ENCODE data around the gene BBS4. TPM values are rescaled to one million over a fixed set of nuclear protein-coding genes. Genes with fewer than 3 reads are reported as not detected.
"Not testable (repeated sequence)": the region's sequence is repeated elsewhere in the genome, so short reads cannot be mapped to it uniquely, and the experiment has no call there.

The BBS4 gene
- polyA plus RNA-seq, 2 donors, result 5.2 to 6.4 TPM

- H3K27me3 ChIP-seq (ENCODE audit: control insufficient read depth in 1 of 2, insufficient read depth in 2 of 2, low read length in 2 of 2); H3K4me1 ChIP-seq (ENCODE audit: control insufficient read depth in 2 of 2, insufficient read depth in 2 of 2, low read length in 1 of 2); H3K27ac ChIP-seq (ENCODE audit: low read depth in 2 of 2, low read length in 1 of 2); H3K4me3 ChIP-seq (ENCODE audit: low read depth in 1 of 2, low read length in 2 of 2); H3K9me3 ChIP-seq (ENCODE audit: control insufficient read depth in 2 of 2, insufficient read depth in 1 of 2, low read depth in 1 of 2, low read length in 1 of 2); H3K36me3 ChIP-seq (ENCODE audit: control insufficient read depth in 2 of 2, insufficient read depth in 2 of 2, low read length in 1 of 2): not testable (repeated sequence)
- WGBS, 2 donors, result 66 to 68% methylated on average over 5 of the region's 11 CpGs
Observed at GRCh38 chr15:72665706-72666105, 20.3 kb upstream of the BBS4 start.

DNA sequence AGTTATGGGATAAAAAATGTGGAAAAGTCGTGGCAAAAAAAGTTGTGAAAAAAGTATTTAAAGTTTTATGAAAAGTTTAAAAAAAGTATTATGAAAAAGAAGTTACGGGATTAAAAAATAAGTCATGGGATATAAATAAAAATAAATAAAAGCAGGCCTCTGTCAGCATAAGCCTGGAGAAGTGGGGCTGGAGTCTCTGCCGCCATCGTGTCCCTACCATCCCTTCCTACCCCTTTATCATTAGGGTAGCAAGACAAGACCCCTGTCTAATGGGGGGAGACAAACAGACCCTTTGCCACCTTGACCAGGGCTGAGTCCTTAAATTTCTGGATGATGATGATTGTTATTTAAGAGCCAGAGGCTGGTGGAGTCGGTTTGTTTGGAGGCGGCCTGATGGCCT, 16.2 kb upstream of the BBS4 start:
- 91 to 93% methylated on average over 3 to 5 of the region's 6 CpGs for WGBS, 2 donors
- H3K36me3 ChIP-seq (ENCODE audit: control insufficient read depth in 2 of 2, insufficient read depth in 2 of 2, low read length in 1 of 2); H3K9me3 ChIP-seq (ENCODE audit: control insufficient read depth in 2 of 2, insufficient read depth in 1 of 2, low read depth in 1 of 2, low read length in 1 of 2); H3K4me1 ChIP-seq (ENCODE audit: control insufficient read depth in 2 of 2, insufficient read depth in 2 of 2, low read length in 1 of 2); H3K4me3 ChIP-seq (ENCODE audit: low read depth in 1 of 2, low read length in 2 of 2); H3K27ac ChIP-seq (ENCODE audit: low read depth in 2 of 2, low read length in 1 of 2); H3K27me3 ChIP-seq (ENCODE audit: control insufficient read depth in 1 of 2, insufficient read depth in 2 of 2, low read length in 2 of 2): not testable (repeated sequence)

DNA sequence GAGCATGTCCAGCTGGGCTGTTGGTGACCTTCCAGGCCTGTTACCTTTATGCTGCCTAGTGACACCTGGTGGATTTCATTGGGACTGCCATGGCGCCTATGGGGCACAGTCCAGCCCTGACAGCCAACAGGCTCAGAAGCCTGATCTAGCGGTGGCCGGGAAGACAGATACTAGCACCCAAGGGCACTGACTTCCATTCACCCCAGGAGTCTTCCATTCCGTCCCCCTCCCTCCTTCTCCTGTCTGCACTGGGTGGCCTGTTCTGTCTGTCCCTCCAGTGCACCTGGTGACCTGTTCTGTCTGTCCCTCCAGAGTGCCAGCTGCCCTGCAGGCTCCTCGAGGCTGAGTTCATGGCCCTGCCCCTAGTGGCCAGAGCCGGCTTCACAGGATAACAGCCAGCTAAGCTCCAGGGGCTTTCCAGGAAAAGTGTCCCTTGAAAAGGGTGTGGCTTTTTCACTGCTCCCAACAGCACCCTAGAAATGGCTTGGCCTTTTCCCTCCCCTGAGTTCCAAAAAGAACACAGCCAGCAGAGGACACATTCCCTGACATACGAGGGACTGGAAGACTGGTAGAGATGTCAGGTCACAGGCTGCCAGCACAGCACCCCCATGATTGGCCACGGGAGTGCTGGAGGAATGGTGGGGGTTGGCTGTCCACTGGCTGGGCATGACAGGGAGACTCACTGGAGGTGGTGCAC, 15.2 kb upstream of the BBS4 start:
- not testable (repeated sequence) for H3K4me3 ChIP-seq (ENCODE audit: low read depth in 1 of 2, low read length in 2 of 2); H3K27ac ChIP-seq (ENCODE audit: low read depth in 2 of 2, low read length in 1 of 2); H3K9me3 ChIP-seq (ENCODE audit: control insufficient read depth in 2 of 2, insufficient read depth in 1 of 2, low read depth in 1 of 2, low read length in 1 of 2); H3K4me1 ChIP-seq (ENCODE audit: control insufficient read depth in 2 of 2, insufficient read depth in 2 of 2, low read length in 1 of 2); H3K36me3 ChIP-seq (ENCODE audit: control insufficient read depth in 2 of 2, insufficient read depth in 2 of 2, low read length in 1 of 2); H3K27me3 ChIP-seq (ENCODE audit: control insufficient read depth in 1 of 2, insufficient read depth in 2 of 2, low read length in 2 of 2)
- 5 to 7% methylated on average over 8 of the region's 8 CpGs for WGBS, 2 donors

- Histone ChIP-seq H3K9me3 (ENCODE audit: control insufficient read depth in 2 of 2, insufficient read depth in 1 of 2, low read depth in 1 of 2, low read length in 1 of 2) (no peaks in the 10 kb centered on the region), H3K27me3 (ENCODE audit: control insufficient read depth in 1 of 2, insufficient read depth in 2 of 2, low read length in 2 of 2) (no peaks in the 10 kb centered on the region), H3K36me3 (ENCODE audit: control insufficient read depth in 2 of 2, insufficient read depth in 2 of 2, low read length in 1 of 2) (no peaks in the 10 kb centered on the region), H3K4me3 (ENCODE audit: low read depth in 1 of 2, low read length in 2 of 2) (no peak overlapping the region), H3K4me1 (ENCODE audit: control insufficient read depth in 2 of 2, insufficient read depth in 2 of 2, low read length in 1 of 2) (peaks cover 0 to 3% of the 10 kb centered on the region in 2 donors), H3K27ac (ENCODE audit: low read depth in 2 of 2, low read length in 1 of 2) (no peak overlapping the region)
- 31 to 32% methylated on average over 3 of the region's 3 CpGs for WGBS, 2 donors
Observed at GRCh38 chr15:72671525-72671924, 14.5 kb upstream of the BBS4 start.

- Histone ChIP-seq H3K4me1 (ENCODE audit: control insufficient read depth in 2 of 2, insufficient read depth in 2 of 2, low read length in 1 of 2) (no peaks in the 10 kb centered on the region), H3K4me3 (ENCODE audit: low read depth in 1 of 2, low read length in 2 of 2) (no peak overlapping the region), H3K27me3 (ENCODE audit: control insufficient read depth in 1 of 2, insufficient read depth in 2 of 2, low read length in 2 of 2) (no peaks in the 10 kb centered on the region), H3K9me3 (ENCODE audit: control insufficient read depth in 2 of 2, insufficient read depth in 1 of 2, low read depth in 1 of 2, low read length in 1 of 2) (no peaks in the 10 kb centered on the region), H3K36me3 (ENCODE audit: control insufficient read depth in 2 of 2, insufficient read depth in 2 of 2, low read length in 1 of 2) (no peaks in the 10 kb centered on the region), H3K27ac (ENCODE audit: low read depth in 2 of 2, low read length in 1 of 2) (no peak overlapping the region)
- 88% methylated on average over 4 of the region's 4 CpGs for WGBS, 2 donors
Observed at GRCh38 chr15:72676838-72677237, 9.2 kb upstream of the BBS4 start.

DNA sequence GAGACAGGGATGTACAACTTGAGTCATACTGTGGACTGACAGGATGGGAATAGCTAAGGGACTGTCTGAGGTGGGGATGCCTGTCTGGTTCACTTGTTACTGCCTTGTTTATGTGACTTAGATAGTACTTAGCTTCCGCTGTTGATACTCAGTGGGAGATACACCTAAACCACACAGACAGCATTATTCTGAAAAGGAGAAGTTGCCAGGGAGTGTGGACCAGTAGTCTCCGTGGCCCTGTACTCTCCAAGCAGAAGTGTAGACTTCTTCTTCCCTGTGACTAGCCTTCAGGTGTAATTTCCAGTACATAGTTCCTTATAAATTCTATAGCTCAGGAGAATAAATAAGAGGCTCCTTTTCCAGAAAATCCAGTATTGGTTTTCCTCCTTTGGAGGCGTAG, 5.1 kb upstream of the BBS4 start:
- Histone ChIP-seq H3K36me3 (ENCODE audit: control insufficient read depth in 2 of 2, insufficient read depth in 2 of 2, low read length in 1 of 2) (no peaks in the 10 kb centered on the region), H3K9me3 (ENCODE audit: control insufficient read depth in 2 of 2, insufficient read depth in 1 of 2, low read depth in 1 of 2, low read length in 1 of 2) (no peaks in the 10 kb centered on the region)
- WGBS, 2 donors, result 53 to 56% methylated on average over 3 of the region's 3 CpGs

GRCh38 chr15:72682772-72683171, 3.2 kb upstream of the BBS4 start:
- Histone ChIP-seq H3K9me3 (ENCODE audit: control insufficient read depth in 2 of 2, insufficient read depth in 1 of 2, low read depth in 1 of 2, low read length in 1 of 2) (no peaks in the 10 kb centered on the region), H3K4me3 (ENCODE audit: low read depth in 1 of 2, low read length in 2 of 2) (no peak overlapping the region), H3K27ac (ENCODE audit: low read depth in 2 of 2, low read length in 1 of 2) (no peak overlapping the region), H3K4me1 (ENCODE audit: control insufficient read depth in 2 of 2, insufficient read depth in 2 of 2, low read length in 1 of 2) (no peaks in the 10 kb centered on the region), H3K27me3 (ENCODE audit: control insufficient read depth in 1 of 2, insufficient read depth in 2 of 2, low read length in 2 of 2) (no peaks in the 10 kb centered on the region), H3K36me3 (ENCODE audit: control insufficient read depth in 2 of 2, insufficient read depth in 2 of 2, low read length in 1 of 2) (no peaks in the 10 kb centered on the region)
- 93 to 94% methylated on average over 3 of the region's 3 CpGs for WGBS, 2 donors

More for the DNA sequence above, 5.1 kb upstream of the BBS4 start:
- Histone ChIP-seq H3K4me3 (ENCODE audit: low read depth in 1 of 2, low read length in 2 of 2) (no peak overlapping the region), H3K4me1 (ENCODE audit: control insufficient read depth in 2 of 2, insufficient read depth in 2 of 2, low read length in 1 of 2) (no peaks in the 10 kb centered on the region), H3K27me3 (ENCODE audit: control insufficient read depth in 1 of 2, insufficient read depth in 2 of 2, low read length in 2 of 2) (no peaks in the 10 kb centered on the region), H3K27ac (ENCODE audit: low read depth in 2 of 2, low read length in 1 of 2) (no peak overlapping the region)

DNA sequence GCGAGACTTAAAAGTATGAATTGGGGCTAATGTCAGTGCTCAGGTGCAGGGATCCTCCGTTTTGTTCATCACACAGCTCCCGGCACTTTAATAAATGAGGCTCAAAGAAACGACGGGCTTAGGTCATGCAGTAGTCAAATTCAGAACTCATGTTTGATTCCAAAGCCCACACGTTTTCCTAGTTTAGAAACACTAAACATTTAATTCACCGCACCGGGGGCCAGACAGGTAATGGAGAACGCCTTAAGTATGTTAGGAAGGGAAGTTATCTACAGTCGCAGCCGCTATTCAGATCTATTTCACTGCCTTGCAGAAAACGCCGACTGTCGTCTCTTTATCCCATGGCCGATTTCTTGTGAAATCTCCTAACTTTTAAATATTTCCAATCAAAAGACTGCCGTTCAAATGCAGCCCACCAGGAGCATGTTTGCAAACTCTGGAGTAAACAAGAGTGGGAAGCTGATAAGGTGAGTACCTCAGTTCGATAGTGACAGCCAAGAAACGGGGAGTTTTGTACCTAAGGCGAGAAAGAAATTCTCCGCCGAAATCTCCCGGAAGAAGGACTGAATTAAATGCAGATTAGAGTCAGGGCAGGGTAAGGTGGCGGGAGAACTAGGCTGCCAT, 594 bp upstream of the BBS4 start:
- Histone ChIP-seq H3K9me3 (ENCODE audit: control insufficient read depth in 2 of 2, insufficient read depth in 1 of 2, low read depth in 1 of 2, low read length in 1 of 2) (no peaks in the 10 kb centered on the region), H3K36me3 (ENCODE audit: control insufficient read depth in 2 of 2, insufficient read depth in 2 of 2, low read length in 1 of 2) (no peaks in the 10 kb centered on the region), H3K27me3 (ENCODE audit: control insufficient read depth in 1 of 2, insufficient read depth in 2 of 2, low read length in 2 of 2) (no peaks in the 10 kb centered on the region), H3K27ac (ENCODE audit: low read depth in 2 of 2, low read length in 1 of 2) (peak overlapping the region; percentile 93 to 97), H3K4me3 (ENCODE audit: low read depth in 1 of 2, low read length in 2 of 2) (peak overlapping the region; percentile 67 to 70), H3K4me1 (ENCODE audit: control insufficient read depth in 2 of 2, insufficient read depth in 2 of 2, low read length in 1 of 2) (no peaks in the 10 kb centered on the region)
- 17 to 25% methylated on average over 23 of the region's 23 CpGs for WGBS, 2 donors

DNA sequence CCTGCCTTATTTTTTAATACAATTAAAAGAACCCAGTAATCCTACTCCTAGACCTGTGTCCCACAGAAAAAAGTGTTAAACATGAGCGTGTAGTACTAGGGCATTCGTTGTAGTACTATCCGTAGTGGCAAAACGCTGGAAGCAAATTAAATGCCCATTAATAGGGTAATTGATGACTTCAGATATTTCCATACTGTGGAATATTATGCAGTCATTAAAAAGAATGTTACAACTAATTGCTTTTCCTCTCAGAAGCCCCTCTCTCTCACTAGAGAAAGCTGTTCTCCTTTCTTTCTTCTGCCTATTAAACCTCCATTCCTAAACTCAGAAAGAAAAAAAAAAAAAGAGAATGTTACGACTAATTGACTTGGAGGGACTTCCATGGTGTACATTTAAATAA, 2.7 kb downstream of the BBS4 start:
- Histone ChIP-seq H3K4me3 (ENCODE audit: low read depth in 1 of 2, low read length in 2 of 2) (no peak overlapping the region), H3K27ac (ENCODE audit: low read depth in 2 of 2, low read length in 1 of 2) (no peak overlapping the region), H3K4me1 (ENCODE audit: control insufficient read depth in 2 of 2, insufficient read depth in 2 of 2, low read length in 1 of 2) (no peaks in the 10 kb centered on the region), H3K36me3 (ENCODE audit: control insufficient read depth in 2 of 2, insufficient read depth in 2 of 2, low read length in 1 of 2) (no peaks in the 10 kb centered on the region), H3K9me3 (ENCODE audit: control insufficient read depth in 2 of 2, insufficient read depth in 1 of 2, low read depth in 1 of 2, low read length in 1 of 2) (no peaks in the 10 kb centered on the region), H3K27me3 (ENCODE audit: control insufficient read depth in 1 of 2, insufficient read depth in 2 of 2, low read length in 2 of 2) (no peaks in the 10 kb centered on the region)
- 96 to 98% methylated on average over 5 of the region's 5 CpGs for WGBS, 2 donors

DNA sequence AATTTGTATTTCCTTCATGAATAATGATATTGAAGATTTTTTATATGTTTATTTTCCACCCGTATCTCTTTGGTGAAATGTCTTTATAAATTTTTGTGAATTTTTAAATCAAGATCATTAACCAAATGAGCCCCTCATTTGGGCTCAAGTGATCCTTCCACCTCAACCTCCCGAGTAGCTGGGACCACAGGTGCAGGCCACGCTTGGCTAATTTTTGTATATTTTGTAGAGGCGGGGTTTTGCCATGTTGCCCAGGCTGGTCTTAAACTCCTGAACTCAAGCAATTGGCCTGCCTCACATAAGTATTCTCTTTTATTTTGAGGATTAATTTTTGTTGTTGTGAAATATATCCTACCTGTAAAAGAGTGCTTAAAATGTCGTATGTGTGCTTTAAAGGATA, 4.9 kb downstream of the BBS4 start:
- Histone ChIP-seq H3K9me3 (ENCODE audit: control insufficient read depth in 2 of 2, insufficient read depth in 1 of 2, low read depth in 1 of 2, low read length in 1 of 2) (no peaks in the 10 kb centered on the region), H3K36me3 (ENCODE audit: control insufficient read depth in 2 of 2, insufficient read depth in 2 of 2, low read length in 1 of 2) (no peaks in the 10 kb centered on the region), H3K27me3 (ENCODE audit: control insufficient read depth in 1 of 2, insufficient read depth in 2 of 2, low read length in 2 of 2) (no peaks in the 10 kb centered on the region), H3K27ac (ENCODE audit: low read depth in 2 of 2, low read length in 1 of 2) (no peak overlapping the region), H3K4me3 (ENCODE audit: low read depth in 1 of 2, low read length in 2 of 2) (no peak overlapping the region), H3K4me1 (ENCODE audit: control insufficient read depth in 2 of 2, insufficient read depth in 2 of 2, low read length in 1 of 2) (no peaks in the 10 kb centered on the region)
- WGBS, 2 donors, result 73 to 87% methylated on average over 5 of the region's 5 CpGs

Measured in esophagus (tissue), 2 donors.